ENCODE data around the gene EHBP1. TPM values are rescaled to one million over a fixed set of nuclear protein-coding genes. Genes with fewer than 3 reads are reported as not detected.

The EHBP1 gene
- total RNA-seq, 1 donor from 2014 or later: 67.4 TPM

DNA sequence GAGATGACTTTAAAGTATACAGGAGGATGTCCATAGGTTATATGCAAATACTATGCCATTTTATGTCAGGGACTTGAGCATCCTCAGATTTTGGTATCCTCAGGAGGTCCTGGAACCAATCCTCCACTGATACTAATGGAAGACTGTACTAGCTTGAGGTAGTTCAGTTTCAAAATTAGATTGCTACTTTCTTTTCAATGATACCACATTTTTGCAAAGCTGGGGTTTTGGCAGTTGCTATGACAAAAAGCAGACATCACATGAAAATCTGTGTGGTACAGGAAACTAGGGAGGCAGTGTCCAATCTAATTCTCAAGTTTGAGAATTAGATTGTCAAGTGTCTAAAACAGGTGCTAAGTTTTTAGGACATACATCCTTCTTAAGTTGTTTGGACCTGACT is 14.2 kb downstream of the EHBP1 start:
- no peak for DNase-seq (ENCODE audit: low spot score in 2 of 2, unreplicated experiment in 2 of 2)
- Mint-ChIP-seq H3K9me3 (peaks cover 20% of the 10 kb centered on the region), H3K4me1 (peaks cover 4% of the 10 kb centered on the region), H3K36me3 (peaks cover 29% of the 10 kb centered on the region), H3K27me3 (ENCODE audit: low read depth) (no peaks in the 10 kb centered on the region), H3K4me3 (no peak overlapping the region), H3K27ac (no peak overlapping the region)
- TF ChIP-seq, protein P1, sequence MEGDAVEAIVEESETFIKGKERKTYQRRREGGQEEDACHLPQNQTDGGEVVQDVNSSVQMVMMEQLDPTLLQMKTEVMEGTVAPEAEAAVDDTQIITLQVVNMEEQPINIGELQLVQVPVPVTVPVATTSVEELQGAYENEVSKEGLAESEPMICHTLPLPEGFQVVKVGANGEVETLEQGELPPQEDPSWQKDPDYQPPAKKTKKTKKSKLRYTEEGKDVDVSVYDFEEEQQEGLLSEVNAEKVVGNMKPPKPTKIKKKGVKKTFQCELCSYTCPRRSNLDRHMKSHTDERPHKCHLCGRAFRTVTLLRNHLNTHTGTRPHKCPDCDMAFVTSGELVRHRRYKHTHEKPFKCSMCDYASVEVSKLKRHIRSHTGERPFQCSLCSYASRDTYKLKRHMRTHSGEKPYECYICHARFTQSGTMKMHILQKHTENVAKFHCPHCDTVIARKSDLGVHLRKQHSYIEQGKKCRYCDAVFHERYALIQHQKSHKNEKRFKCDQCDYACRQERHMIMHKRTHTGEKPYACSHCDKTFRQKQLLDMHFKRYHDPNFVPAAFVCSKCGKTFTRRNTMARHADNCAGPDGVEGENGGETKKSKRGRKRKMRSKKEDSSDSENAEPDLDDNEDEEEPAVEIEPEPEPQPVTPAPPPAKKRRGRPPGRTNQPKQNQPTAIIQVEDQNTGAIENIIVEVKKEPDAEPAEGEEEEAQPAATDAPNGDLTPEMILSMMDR (IDR thresholded peaks at IDR 0.05; ENCODE audit: unreplicated experiment): no peak

DNA sequence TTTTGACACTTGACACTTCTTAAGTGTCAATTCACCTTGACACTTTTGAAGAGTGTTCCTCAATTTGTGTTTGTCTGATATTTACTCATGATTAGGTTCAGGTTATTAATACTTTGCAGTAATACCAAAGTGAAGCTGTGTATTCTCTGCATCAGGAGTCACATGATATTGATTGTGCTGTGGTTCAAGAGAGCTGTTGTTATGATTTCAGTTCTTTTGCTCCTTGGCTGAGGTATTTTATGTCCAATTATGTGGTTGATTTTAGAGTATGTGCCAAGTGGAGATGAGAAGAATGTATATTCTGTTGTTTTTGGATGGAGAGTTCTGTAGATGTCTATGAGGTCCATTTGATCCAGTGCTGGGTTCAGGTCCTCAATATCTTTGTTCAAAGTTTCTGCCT is 17.2 kb downstream of the EHBP1 start:
- no peaks in the 10 kb centered on the region for H3K27me3 Mint-ChIP-seq (ENCODE audit: low read depth)
- peaks cover 20% of the 10 kb centered on the region for H3K9me3 Mint-ChIP-seq
- peaks cover 22% of the 10 kb centered on the region for H3K36me3 Mint-ChIP-seq
- H3K4me3 Mint-ChIP-seq: no peak overlapping the region
- no peak overlapping the region for H3K27ac Mint-ChIP-seq
- no peak for DNase-seq (ENCODE audit: low spot score in 2 of 2, unreplicated experiment in 2 of 2)
- H3K4me1 Mint-ChIP-seq: peaks cover 9% of the 10 kb centered on the region
- TF ChIP-seq, protein P1 (IDR thresholded peaks at IDR 0.05; ENCODE audit: unreplicated experiment): no peak

DNA sequence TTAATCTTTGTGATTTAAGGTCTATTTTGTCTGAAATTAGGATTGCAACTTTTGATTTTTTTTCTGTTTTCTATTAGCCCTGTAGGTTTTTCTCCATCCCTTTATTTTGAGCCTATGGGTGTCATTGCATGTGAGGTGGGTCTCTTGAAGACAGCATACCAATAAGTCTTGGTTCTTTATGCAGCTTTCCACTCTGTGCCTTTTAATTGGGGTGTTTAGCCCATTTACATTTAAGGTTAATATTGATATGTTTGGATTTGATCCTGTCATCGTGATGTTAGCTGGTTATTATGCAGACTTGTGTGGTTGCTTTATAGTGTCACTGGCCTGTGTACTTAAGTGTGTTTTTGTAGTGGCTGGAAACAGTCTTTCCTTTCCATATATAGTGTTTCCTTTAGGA is 17.7 kb downstream of the EHBP1 start:
- Mint-ChIP-seq H3K4me1 (peaks cover 12% of the 10 kb centered on the region), H3K4me3 (no peak overlapping the region)

DNA sequence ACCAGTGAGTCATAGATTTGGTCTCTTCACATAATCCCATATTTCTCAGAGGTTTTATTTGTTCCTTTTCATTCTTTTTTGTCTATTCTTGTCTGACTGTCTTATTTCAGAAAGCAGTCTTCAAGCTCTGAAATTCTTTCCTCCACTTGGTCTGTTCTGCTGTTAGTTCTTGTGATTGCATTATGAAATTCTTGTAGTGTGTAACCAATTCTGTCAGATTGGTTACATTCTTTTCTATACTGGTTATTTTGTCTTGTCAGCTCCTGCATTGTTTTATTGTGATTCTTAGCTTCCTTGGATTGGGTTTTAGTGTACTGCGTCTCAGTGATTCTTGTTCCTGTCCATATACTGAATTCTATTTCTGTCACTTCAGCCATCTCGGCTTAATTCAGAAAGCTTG is 18.6 kb downstream of the EHBP1 start:
- no peak overlapping the region for H3K27ac Mint-ChIP-seq
- H3K4me3 Mint-ChIP-seq: no peak overlapping the region
- no peaks in the 10 kb centered on the region for H3K27me3 Mint-ChIP-seq (ENCODE audit: low read depth)
- peaks cover 23% of the 10 kb centered on the region for H3K36me3 Mint-ChIP-seq
- peaks cover 12% of the 10 kb centered on the region for H3K4me1 Mint-ChIP-seq
- H3K9me3 Mint-ChIP-seq: peaks cover 20% of the 10 kb centered on the region
- no peak for DNase-seq (ENCODE audit: low spot score in 2 of 2, unreplicated experiment in 2 of 2)
- TF ChIP-seq, protein P1 (IDR thresholded peaks at IDR 0.05; ENCODE audit: unreplicated experiment): no peak

More for the DNA sequence above, 17.7 kb downstream of the EHBP1 start:
- H3K9me3 Mint-ChIP-seq: peaks cover 20% of the 10 kb centered on the region
- H3K27ac Mint-ChIP-seq: no peak overlapping the region
- peaks cover 22% of the 10 kb centered on the region for H3K36me3 Mint-ChIP-seq
- no peaks in the 10 kb centered on the region for H3K27me3 Mint-ChIP-seq (ENCODE audit: low read depth)
- DNase-seq (ENCODE audit: low spot score in 2 of 2, unreplicated experiment in 2 of 2): no peak
- TF ChIP-seq, protein P1 (IDR thresholded peaks at IDR 0.05; ENCODE audit: unreplicated experiment): no peak

DNA sequence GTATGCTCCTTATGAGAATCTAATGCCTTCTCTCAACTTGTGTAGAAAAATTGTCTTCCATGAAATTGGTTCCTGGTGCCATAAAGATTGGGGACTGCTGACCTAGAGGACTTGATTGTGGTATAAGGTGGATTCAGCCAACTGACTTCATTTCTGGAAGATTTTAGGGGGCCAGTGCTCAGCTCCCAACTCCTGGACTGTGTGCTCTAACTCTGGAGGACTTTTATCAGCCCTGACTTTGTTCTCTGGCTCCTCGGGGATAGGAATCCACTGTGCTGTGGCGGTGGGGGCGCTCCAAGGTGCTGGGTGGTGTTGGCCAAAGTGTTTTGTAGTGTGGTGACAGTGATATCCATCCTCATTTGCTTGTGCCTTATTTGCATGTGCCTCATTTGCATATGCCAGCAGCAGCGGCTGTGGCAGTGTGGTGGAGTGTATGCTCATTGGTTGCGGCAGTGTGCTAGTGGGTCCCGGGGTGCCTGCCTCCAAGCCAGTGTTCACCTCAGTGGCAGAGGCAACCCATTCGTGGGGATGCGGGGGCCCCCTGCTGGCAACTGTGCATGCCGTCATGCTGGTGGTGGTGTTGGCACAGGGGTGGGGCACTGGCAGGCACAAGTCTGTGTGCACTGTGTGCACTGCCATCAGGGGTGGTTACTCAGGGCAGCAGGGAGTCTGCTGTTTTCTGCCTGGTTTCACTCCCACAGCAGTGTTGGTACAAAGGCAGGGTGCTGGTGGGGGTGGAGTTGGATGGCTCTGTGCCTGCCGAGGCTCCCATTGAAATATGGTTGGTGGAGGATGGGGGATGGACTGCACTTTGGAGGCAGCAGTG is 19.6 kb downstream of the EHBP1 start:
- peaks cover 25% of the 10 kb centered on the region for H3K9me3 Mint-ChIP-seq
- no peak overlapping the region for H3K4me3 Mint-ChIP-seq
- peaks cover 24% of the 10 kb centered on the region for H3K36me3 Mint-ChIP-seq
- DNase-seq (ENCODE audit: low spot score in 2 of 2, unreplicated experiment in 2 of 2): no peak
- no peak overlapping the region for H3K27ac Mint-ChIP-seq
- H3K27me3 Mint-ChIP-seq (ENCODE audit: low read depth): no peaks in the 10 kb centered on the region
- TF ChIP-seq, protein P1 (IDR thresholded peaks at IDR 0.05; ENCODE audit: unreplicated experiment): no peak
- peaks cover 12% of the 10 kb centered on the region for H3K4me1 Mint-ChIP-seq
